LHCN-M2 (cell line): ENCODE data around the gene ANK3. TPM values are rescaled to one million over a fixed set of nuclear protein-coding genes. Genes with fewer than 3 reads are reported as not detected.
A peak's percentile ranks its signal among the peaks of the same experiment; 100 is the strongest.

Experiments
- DNase-seq: peaks from one replicate; pipeline ENCODE4 v3.0.0-alpha.2; 2012; ENCODE audit warnings: low read depth
- total RNA-seq: library from RNA; depleted of rRNA; stranded (reverse); fragments of >200 nt; gene quantifications from 2 replicates; pipeline ENCODE4 v1.2.3, GENCODE V29; 2014

ANK3 gene
- total RNA-seq, 1 experiment from 2014 or later = 4.5 TPM

GRCh38 chr10:60281792-60282353 lies 107.8 kb downstream of the ANK3 start:
- peak; percentile 56 for DNase-seq

- DNase-seq = peak; percentile 86
Measured at GRCh38 chr10:60281331-60281730, 108.3 kb downstream of the ANK3 start.

GRCh38 chr10:60280475-60280874 lies 109.2 kb downstream of the ANK3 start:
- DNase-seq = no peak

- no peak for DNase-seq
Measured at GRCh38 chr10:60277656-60278055, 112.0 kb downstream of the ANK3 start.

GRCh38 chr10:60276232-60276631 lies 113.4 kb downstream of the ANK3 start:
- DNase-seq = no peak

GRCh38 chr10:60271319-60272040 lies 118.2 kb downstream of the ANK3 start:
- no peak for DNase-seq

GRCh38 chr10:60270426-60270825 lies 119.2 kb downstream of the ANK3 start:
- DNase-seq = peak; percentile 43

- DNase-seq = no peak
Measured at GRCh38 chr10:60267802-60268201, 121.9 kb downstream of the ANK3 start.

- DNase-seq = no peak
Measured at GRCh38 chr10:60266513-60266912, 123.2 kb downstream of the ANK3 start.

GRCh38 chr10:60262647-60263126 lies 127.0 kb downstream of the ANK3 start:
- no peak for DNase-seq

- DNase-seq = no peak
Measured at GRCh38 chr10:60260321-60260720, 129.4 kb downstream of the ANK3 start.

- DNase-seq = no peak
Measured at GRCh38 chr10:60258429-60258797, 131.3 kb downstream of the ANK3 start.

GRCh38 chr10:60257767-60258428 lies 131.8 kb downstream of the ANK3 start:
- DNase-seq = no peak

GRCh38 chr10:60254776-60255175 lies 134.9 kb downstream of the ANK3 start:
- DNase-seq = no peak

GRCh38 chr10:60253484-60253883 lies 136.2 kb downstream of the ANK3 start:
- DNase-seq = no peak

GRCh38 chr10:60252688-60253087 lies 137.0 kb downstream of the ANK3 start:
- no peak for DNase-seq

GRCh38 chr10:60246382-60246781 lies 143.3 kb downstream of the ANK3 start:
- no peak for DNase-seq

GRCh38 chr10:60239228-60239627 lies 150.4 kb downstream of the ANK3 start:
- no peak for DNase-seq

GRCh38 chr10:60238759-60239100 lies 150.9 kb downstream of the ANK3 start:
- no peak for DNase-seq

- peak; percentile 33 for DNase-seq
Measured at GRCh38 chr10:60237977-60238758, 151.5 kb downstream of the ANK3 start.

GRCh38 chr10:60236869-60237524 lies 152.7 kb downstream of the ANK3 start:
- peak; percentile 11 for DNase-seq

- peak; percentile 34 for DNase-seq
Measured at GRCh38 chr10:60235001-60235400, 154.7 kb downstream of the ANK3 start.
